CD4-positive, alpha-beta T cell treated with Interleukin-17A for 4 hours (primary cell): ENCODE data around the gene PIK3R1.
A peak's percentile ranks its signal among the peaks of the same experiment; 100 is the strongest.

Experiments used
- DNase-seq: peaks from one replicate; pipeline ENCODE4 v3.0.0-alpha.2; 2020; ENCODE audit warnings: mixed read lengths

Gene PIK3R1

DNA sequence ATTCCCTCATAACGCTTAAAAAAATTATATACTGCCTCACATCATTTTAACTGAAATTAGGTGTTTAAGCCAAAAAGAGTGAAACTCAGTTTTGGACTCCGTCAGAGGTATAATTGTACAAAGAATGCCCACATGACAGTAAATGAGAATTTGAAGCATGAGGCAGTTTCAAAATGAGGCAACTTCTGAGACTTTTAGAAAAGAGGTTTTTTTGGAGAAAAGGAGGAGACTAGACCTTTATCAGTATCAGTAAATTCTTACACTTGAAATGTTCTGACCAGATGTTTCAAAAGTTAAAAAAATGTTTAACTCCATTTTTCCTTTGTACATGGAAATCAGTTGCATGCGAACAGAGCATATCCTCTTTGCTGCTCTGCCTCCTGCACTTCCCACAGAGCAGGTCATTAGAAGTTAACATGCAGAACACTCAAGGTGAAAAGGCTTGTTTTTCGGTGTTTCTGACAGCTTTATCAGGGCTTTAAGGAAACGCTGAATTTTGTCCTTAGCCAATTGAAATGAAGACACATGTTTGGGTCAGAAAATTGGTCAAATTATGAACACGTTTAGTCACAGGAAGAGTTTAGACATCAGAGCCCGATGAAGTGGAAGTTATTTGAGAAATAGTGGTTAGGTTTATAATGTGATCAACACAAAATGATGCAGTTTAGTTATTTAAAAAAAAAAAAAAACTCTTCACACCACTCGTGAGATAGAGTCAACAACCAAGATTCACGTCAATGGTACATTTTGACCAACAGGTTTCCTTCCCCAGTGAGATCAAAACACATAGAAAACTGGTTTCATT lies 59.5 kb downstream of the PIK3R1 start:
- no peak for DNase-seq

DNA sequence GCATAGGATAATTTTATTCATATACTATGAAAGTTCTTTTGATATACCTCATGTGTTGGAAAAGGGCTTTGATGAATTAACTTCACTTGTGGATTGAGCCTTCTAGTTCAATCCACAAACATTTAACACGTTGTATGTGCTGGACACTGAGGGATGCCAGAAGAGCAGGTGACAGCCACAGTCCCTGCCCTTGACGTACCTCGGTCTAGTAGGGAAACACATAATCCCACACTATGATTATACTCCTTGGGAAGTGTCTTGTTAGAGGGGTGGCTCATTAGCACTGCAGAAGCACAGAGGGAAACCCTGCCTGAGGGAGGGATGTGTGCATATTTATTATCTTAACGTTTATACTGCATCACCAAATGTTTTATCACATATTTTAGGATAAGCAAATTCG lies 61.2 kb downstream of the PIK3R1 start:
- DNase-seq: no peak

DNA sequence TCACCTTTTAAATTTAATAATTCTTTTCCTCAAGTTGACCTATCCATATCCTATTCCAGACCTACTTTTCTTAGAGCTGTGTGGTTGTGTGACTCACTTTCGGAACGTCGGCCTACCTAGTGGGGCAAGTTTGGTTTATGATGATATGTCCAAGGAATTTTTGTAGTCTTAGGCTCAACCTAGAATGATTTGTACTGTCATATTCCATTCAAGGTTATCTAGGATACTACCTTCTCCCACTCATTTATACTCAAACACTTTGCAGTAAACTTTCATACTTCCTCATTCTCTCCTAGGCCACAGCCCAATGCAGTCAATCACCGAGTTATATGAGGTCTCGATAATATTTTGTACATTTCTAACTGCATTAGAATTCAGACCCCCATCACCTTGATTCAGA lies 61.9 kb downstream of the PIK3R1 start:
- no peak for DNase-seq

DNA sequence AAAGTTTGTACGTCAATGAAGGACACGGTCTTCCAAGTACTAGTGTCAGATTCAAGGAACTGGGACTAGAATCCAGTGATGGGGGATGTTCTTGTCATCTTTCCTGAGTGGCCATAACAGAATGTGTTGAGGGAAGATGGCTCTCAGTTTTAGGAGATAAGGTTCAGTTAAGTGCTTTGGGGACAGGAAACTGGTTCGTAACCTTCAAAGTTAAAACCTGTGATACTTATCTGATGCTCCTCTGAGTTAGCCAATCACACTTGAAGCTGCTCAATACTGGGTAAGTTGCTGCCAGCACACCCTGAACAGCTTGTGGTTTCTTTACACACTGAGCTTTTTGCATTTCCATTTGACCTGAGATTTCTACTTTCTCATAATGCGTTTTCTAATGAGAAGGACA lies 64.4 kb downstream of the PIK3R1 start:
- DNase-seq: peak; percentile 59

DNA sequence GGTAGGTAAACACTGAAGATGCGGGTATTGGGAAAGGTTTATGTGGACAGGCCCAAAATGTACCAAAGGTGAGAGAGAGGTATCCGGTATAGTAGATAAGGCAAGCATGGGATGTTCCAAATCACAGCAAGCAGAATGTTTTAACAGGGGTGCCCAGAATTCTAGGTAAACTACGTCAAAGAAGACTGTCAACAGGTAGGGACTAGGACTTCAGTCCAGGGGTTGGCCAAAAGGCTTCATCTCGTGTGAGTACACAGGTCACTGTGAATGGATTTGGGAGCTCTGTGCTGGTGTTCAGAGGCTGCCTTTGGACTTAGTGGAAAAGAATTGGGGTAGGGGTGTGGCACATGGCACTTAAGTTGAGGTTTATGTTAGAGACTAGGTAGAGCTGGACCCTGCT lies 66.4 kb downstream of the PIK3R1 start:
- DNase-seq: no peak

DNA sequence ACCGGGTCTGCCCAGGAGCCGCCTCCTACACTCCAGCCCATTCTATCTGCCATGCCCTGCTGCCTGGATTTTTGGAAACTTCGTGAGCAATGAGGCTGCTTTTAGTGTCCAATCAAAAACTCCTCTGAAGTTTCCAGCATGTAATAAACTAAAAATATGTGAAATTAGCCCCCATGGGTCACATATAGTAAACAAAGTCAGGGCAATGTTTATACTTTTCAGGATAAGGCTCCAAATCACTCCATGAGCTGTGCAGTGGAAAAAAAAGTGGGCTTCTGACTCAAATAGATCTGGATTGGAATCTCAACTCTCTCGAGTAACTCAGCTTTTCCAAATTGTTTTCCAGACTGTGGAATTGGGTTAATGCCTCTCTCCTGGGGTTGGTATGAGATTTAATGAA lies 68.2 kb downstream of the PIK3R1 start:
- DNase-seq: no peak

DNA sequence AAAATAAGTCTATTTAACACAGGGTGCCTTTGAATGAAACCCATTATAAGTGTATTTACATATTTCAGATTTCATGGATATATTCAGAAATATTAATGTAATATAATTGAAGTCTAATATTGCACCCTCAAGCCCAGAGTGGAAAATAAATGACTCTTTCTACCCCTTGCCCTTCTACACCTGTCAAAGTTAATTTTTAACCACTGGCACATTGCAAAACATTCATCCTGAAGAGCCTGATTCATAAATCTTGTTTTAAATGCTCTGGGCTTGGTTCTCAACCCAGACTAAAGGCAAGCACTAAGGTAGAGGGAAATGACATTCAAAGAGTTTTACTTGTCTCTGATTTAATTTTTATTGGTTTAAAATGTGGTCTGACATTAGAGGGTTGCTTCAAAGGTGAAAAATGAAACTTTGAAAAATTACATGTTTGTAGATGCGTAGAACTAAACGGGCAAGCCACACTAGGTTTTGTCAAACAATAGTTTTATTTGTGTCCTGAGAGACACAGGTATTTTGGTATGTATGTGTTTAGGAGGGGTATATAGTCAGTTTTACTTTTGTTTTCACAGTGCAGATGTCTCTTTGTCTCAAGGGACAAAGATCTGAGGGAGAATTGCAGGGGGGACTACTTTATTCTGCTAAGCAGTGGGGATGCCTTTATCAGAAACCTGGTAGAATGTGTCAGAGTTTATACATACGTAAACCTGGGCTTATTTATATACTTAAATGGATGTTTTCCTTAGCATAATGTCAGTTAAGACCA lies 69.7 kb downstream of the PIK3R1 start:
- DNase-seq: no peak

DNA sequence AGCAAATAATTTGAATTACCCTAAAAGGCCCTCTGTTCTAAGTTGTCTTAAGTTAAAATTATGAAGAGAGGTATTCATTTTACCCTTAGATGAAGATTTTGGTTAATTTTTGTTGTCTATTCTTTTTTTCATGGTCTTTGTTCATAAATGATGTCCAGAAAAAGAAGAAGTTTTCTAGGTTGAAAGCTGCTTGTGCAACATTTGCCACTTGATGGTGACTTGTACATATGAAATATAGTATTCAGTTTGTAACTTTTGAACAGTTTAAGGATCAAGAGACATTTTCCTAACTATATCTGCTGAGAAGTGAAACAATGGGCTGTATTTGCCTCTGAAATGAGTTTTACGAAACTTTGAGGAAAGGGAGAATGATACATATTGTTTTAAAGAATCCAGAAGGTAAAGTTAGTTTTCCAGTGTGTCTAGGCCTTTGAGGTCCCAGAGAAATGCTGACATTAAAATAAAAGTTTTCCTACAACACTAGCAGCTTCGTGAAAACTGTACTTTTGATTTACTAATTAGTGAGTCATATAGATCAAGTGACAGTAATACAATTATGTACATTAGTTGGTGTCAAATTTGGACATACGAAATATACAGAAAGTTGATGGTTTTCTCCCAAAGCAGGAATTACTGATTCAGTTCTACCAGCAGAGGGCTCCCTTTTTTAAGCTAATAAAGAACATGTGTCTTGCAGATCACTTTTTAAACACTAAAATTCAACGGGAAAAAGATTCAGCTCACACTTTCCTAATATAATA lies 70.5 kb downstream of the PIK3R1 start:
- peak; percentile 31 for DNase-seq

DNA sequence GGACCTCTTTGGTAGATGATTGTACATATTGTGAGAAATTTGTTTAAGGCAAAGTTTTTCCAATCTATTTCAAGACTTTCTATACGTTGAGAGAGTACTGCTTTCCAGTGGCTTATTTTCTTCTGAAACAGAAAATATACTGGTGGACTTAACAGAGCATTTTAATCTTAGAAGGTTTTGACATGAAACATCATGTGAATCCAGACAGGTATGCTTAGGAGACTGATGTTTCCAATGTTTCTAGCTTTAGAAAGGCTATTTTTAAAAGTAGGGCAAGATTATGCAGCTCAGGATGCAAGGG lies 71.0 kb downstream of the PIK3R1 start:
- no peak for DNase-seq

DNA sequence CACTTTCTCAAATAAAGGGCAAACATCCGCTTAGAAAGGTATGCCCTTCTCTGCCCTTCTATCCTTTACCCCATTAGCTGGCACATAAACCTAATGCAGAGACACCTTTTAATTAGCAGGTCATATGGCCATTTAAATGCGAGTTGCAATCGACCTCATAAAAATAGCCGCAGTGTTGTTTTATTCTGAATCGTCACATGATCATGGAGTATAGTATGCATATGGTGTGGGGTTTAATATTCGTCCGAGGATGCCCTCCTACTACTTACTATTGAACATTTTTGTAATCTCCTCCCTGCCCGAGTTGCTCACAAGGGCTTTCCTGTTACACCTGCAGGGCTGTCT lies 72.0 kb downstream of the PIK3R1 start:
- no peak for DNase-seq

DNA sequence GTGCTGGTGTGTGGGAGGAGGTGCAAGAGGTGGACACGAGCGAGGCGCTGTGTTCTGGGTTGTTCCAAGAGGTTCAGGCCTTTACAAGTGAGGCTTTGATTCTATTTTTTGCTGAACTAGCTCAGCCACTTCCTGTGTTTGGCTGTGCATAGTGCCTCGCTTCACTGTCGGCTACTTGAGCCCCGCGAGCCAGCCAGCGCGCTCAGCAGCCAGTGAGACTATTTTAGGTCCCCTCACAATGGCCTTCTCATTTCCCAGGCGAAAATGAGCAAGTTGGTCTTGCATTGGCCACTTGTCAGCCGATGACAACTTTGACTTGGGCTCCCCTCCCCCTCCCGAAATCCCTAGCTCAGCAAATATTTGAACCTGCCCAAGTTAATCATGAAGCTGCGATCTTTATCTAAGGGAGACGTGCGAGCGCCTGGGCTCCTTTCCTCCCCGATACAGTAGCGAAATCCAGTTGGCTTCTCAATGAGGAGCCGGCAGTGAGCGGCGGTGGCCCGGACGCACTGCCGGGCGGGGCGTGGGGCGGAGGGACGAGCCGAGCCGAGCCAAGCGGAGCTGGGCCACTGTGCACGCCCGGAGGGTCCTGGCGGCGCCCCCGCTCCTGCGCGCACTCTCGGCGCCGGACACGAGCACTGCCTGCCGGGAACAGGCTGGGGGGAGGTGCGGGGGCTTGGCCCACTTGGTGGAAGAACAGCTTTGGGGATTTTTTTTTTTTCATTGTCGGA lies 72.6 kb downstream of the PIK3R1 start:
- peak; percentile 59 for DNase-seq

DNA sequence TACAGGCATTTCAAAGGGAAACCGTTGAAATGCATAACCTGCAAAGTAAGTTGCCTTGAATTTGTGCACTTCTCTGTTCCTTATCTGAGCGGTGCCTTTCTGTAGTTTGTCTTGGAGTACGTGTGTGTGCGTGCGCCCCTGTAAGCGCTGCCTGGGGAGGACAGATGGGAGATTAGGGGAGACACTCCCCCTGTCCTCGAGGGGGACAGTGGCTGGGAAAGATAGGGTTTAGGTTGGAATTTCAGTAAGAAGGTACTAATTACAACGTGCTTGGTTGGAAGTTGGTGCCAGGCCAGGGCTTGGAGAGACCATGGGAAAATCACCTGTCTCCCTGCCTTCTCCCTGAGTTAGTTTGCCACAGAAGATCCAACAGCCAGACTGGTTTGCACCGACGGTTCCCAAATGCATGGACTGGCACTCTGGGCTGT lies 73.2 kb downstream of the PIK3R1 start:
- no peak for DNase-seq

DNA sequence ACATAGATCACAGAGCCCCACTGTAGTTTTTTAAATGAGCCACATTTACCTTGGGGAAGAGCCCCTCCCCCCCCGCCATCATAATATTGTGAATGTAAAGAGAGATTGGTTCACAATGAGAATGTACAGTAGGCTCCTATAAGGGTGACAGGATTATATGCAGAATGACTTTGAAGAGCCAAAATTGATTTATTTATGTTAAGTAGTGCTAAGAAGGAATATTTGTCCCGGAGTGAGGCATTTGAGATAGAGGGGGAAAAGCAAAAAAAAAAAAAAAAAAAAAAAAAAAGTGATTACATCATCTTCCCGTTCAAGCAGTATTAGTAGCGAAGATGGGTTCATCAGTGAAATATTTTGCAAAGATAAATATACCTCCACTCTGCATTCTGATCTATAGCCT lies 73.9 kb downstream of the PIK3R1 start:
- DNase-seq: no peak

DNA sequence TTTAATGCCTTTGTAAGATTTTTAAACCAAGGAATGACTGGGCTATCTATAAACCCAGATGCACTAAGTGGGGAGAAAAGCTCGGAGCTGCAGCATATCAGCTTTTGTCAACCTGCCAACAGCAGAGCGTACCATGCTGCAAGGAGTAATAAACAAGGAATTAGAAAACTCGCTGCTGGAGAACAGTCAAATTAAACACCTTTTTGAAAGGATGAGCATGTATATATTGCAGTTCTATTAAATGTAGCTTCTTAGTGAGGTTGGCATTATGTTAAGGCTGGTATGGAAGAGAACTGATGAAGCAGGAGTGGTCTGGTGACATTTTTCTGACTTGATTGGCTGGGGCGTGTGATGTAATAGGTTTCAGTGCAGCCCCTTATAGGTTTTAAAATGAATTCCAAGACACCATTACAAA lies 74.7 kb downstream of the PIK3R1 start:
- DNase-seq: no peak

DNA sequence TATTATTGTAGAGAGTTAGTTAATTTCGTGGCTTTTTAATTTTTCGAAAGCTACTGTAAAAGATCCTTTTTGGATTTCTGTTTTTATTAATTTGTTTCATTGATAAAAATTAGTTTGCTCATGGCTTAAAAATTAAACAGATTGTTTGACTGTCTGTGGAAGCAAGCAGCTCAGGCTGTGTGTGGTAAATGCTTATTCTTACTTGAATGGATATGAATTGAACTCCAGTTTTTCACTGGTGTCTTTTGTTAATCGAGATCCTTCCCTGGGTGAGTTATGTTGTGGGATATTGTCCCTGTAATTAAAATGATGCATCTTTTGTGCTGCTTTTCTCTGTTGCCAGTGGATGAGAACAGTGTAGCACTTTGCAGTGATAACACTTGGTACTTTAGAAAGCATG lies 75.3 kb downstream of the PIK3R1 start:
- DNase-seq: no peak

DNA sequence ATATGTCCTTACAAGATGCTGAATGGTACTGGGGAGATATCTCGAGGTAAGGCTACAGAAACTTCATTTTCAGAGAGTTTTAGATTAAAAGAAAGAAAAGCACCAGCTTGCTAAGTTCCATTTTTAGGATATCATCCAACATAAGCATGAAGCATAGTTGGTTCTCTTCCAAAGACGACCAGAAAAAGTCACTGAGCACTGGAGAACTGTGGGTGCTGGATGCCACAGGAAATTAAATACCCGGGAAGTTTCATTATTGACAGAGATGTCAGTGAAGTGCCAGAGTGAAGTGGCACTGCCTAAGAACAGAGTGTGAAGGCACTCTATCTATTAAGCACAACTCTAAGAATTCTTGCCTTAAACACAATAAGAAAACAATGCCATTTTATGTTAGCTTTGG lies 76.8 kb downstream of the PIK3R1 start:
- no peak for DNase-seq

DNA sequence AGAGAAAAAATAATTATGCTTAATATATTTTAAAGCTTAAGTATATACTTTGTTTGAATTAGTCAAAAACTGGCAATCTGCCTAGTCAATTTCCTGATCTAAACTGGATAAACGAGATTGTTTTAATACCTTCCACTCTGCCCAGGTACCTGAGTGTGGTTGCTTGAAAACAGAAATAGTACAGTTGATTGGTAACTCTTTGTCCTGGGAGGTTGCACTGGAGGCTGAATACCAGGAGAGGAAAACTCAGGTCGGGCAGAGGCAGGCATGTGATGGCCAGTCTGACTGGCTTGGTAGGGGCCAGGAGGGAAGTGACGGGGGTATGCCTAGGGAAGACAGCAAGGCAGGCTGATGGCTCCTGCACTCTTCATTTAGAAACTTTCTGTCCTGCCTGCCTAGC lies 80.2 kb downstream of the PIK3R1 start:
- no peak for DNase-seq

DNA sequence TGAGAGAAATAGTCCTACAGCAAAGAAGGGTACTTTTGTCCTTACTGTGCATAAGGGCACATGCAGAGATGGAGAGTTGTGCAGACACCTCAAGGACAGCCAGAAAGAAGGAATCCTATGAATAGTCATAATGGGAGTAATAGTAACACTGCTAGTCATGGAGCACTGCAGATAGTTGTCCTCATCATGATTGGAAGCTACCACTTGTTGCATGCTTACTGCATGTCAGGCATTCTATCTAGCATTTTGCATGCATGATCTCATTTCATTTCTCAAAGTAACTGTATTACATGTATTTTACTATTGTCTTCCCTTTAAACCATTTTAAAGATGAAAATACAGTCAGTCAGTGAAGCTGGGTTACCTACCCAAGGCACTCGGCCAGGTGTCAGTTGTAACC lies 81.3 kb downstream of the PIK3R1 start:
- no peak for DNase-seq

DNA sequence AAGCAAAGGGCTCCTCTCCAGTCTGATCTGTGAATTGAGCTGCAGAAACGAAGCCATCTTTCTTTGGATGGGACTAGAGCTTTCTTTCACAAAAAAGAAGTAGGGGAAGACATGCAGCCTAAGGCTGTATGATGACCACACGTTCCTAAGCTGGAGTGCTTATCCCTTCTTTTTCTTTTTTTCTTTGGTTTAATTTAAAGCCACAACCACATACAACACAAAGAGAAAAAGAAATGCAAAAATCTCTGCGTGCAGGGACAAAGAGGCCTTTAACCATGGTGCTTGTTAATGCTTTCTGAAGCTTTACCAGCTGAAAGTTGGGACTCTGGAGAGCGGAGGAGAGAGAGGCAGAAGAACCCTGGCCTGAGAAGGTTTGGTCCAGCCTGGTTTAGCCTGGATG lies 82.1 kb downstream of the PIK3R1 start:
- no peak for DNase-seq

DNA sequence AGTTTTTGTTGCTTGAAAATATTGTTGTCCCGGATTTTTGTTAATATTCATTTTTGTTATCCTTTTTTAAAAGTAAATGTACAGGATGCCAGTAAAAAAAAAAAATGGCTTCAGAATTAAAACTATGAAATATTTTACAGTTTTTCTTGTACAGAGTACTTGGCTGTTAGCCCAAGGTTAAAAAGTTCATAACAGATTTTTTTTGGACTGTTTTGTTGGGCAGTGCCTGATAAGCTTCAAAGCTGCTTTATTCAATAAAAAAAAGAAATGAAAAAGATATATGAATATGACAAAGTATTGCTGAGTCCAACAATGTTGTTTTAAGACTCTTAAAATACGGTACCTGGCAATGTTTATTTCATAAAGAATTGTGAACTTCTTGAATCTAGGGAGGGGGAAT lies 82.9 kb downstream of the PIK3R1 start:
- DNase-seq: no peak

DNA sequence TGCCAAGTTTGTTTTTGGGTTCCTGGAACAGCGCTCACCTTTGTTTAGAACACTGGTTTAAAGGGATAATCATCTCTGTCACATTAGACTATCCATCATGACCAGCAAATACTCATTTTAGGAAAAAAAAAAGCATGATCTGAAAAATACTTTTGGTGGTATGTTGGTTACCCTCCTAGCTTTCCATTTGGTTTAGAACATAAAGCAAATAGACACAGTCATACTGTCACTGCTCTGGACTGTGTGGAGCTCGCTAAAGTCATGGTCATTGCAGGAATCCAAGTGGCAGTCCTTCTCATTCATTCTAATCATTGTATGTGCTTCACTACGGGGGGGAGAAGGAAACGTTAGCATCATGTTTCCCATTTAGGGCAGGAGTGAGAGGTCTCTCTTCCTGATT lies 83.5 kb downstream of the PIK3R1 start:
- no peak for DNase-seq

DNA sequence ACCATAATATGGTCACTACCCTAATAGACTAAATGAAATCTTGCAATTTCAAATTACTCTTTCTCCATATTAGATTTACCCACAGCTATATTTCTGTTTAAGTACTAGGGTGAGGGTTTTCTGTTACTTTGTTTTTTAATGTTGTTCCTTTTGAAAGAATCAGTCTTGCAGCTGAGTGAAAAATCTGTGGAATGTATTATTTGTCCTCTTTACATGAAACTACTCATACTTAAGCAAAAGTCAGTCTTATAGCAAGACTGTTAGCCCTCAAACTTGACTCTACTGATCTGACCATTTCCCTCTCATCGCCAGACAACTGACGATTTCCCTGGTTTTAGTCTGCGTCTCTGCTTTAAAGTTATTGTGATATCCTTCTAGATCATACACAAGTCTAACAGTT lies 84.0 kb downstream of the PIK3R1 start:
- no peak for DNase-seq

DNA sequence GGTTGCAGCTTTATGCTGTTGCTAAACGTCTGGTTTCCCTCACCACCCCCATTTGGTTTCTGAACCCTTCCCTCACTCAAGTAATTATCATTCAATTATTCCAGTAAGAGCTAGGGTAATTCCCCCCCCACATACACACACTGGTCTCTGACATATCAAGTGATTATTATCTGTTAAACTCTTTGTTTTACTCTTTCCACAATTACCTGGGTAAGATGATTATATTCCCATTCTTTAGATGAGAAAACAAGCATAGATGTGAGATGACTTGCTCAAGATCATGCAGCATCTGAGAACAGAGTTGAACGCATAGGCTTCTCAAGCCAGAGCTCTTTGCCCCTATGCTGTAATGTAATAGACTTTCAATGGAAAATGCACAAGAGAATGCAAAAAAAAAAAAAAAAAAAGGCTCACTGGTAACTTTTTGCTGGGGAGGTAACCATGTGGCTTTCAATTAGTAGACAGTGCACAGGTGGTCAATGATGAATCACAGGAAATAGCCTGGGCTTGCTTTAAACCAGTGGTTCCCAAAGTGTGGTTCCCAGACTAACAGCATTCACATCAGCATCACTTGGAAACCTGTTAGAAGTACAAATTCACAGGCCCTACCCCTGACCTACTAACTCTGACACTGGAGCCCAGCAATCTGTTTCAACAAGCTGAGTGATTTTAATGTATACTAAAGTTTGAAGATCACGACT lies 87.6 kb downstream of the PIK3R1 start:
- DNase-seq: no peak
